ENCODE results near the gene PDE6G. TPM values are rescaled to one million over a fixed set of nuclear protein-coding genes. Genes with fewer than 3 reads are reported as not detected.

PDE6G gene
- total and polyA plus RNA-seq, 5 donors from 2014 or later, result 0.67 to 1.4 (median 0.99) TPM; not detected in 1

Other genes with a start within 250 kb of the PDE6G start
- gene ACTG1, start 143.7 kb downstream of the PDE6G start, total RNA-seq, result 1,684 TPM
- gene ACTG1, start 143.7 kb downstream of the PDE6G start, polyA plus RNA-seq, result 1,000 to 10,000 TPM; 1,881 to 2,724 (median 2,486) TPM
- gene FSCN2, start 128.2 kb downstream of the PDE6G start, total RNA-seq, result 0.74 TPM
- under 1 TPM in 1 of 4 donors, not detected in 3; 0.17 TPM for gene FSCN2, start 128.2 kb downstream of the PDE6G start, polyA plus RNA-seq
- 28.1 TPM for gene FAAP100, start 104.2 kb downstream of the PDE6G start, total RNA-seq
- 10 to 100 TPM in 2 of 4 donors, 1 to 10 TPM in 2; 8.2 to 13.0 (median 10.4) TPM for gene FAAP100, start 104.2 kb downstream of the PDE6G start, polyA plus RNA-seq
- gene NPLOC4, start 19.4 kb downstream of the PDE6G start, total RNA-seq, result 103 TPM
- gene NPLOC4, start 19.4 kb downstream of the PDE6G start, polyA plus RNA-seq, result 10 to 100 TPM; 48.6 to 53.1 (median 51.0) TPM
- not detected for gene TSPAN10, start 19.3 kb downstream of the PDE6G start, total RNA-seq
- gene TSPAN10, start 19.3 kb downstream of the PDE6G start, polyA plus RNA-seq, result under 1 TPM in 3 of 4 donors, not detected in 1; 0.21 to 0.70 (median 0.24) TPM
- gene OXLD1, start 10.1 kb upstream of the PDE6G start, total RNA-seq, result 37.7 TPM
- 100 to 1,000 TPM in 1 of 4 donors, 10 to 100 TPM in 3; 78.4 to 108 (median 84.2) TPM for gene OXLD1, start 10.1 kb upstream of the PDE6G start, polyA plus RNA-seq
- gene CCDC137, start 10.2 kb upstream of the PDE6G start, total RNA-seq, result 30.4 TPM
- 10 to 100 TPM; 10.2 to 14.3 (median 12.0) TPM for gene CCDC137, start 10.2 kb upstream of the PDE6G start, polyA plus RNA-seq
- gene ARL16, start 27.3 kb upstream of the PDE6G start, total RNA-seq, result 34.7 TPM
- gene ARL16, start 27.3 kb upstream of the PDE6G start, polyA plus RNA-seq, result 10 to 100 TPM; 24.7 to 27.7 (median 26.3) TPM
- 148 TPM for gene HGS, start 27.5 kb upstream of the PDE6G start, total RNA-seq
- gene HGS, start 27.5 kb upstream of the PDE6G start, polyA plus RNA-seq, result 10 to 100 TPM; 23.4 to 30.5 (median 27.7) TPM
- 18.5 TPM for gene MRPL12, start 46.8 kb upstream of the PDE6G start, total RNA-seq
- 10 to 100 TPM; 45.1 to 49.2 (median 47.2) TPM for gene MRPL12, start 46.8 kb upstream of the PDE6G start, polyA plus RNA-seq
- 2.5 TPM for gene SLC25A10, start 55.7 kb upstream of the PDE6G start, total RNA-seq
- 1 to 10 TPM; 3.4 to 4.3 (median 3.7) TPM for gene SLC25A10, start 55.7 kb upstream of the PDE6G start, polyA plus RNA-seq
- gene GCGR, start 147.6 kb upstream of the PDE6G start, total RNA-seq, result not detected
- gene GCGR, start 147.6 kb upstream of the PDE6G start, polyA plus RNA-seq, result not detected
- 59.9 TPM for gene MCRIP1, start 176.7 kb upstream of the PDE6G start, total RNA-seq
- 10 to 100 TPM; 58.1 to 93.2 (median 77.1) TPM for gene MCRIP1, start 176.7 kb upstream of the PDE6G start, polyA plus RNA-seq
- not detected for gene PPP1R27, start 178.5 kb upstream of the PDE6G start, total RNA-seq
- gene PPP1R27, start 178.5 kb upstream of the PDE6G start, polyA plus RNA-seq, result not detected
- 231 TPM for gene P4HB, start 204.0 kb upstream of the PDE6G start, total RNA-seq
- 100 to 1,000 TPM; 186 to 216 (median 207) TPM for gene P4HB, start 204.0 kb upstream of the PDE6G start, polyA plus RNA-seq
- gene ARHGDIA, start 214.8 kb upstream of the PDE6G start, total RNA-seq, result 578 TPM
- gene ARHGDIA, start 214.8 kb upstream of the PDE6G start, polyA plus RNA-seq, result 100 to 1,000 TPM in 2 of 4 donors, 10 to 100 TPM in 2; 91.4 to 141 (median 99.4) TPM
- gene ALYREF, start 235.0 kb upstream of the PDE6G start, total RNA-seq, result 90.9 TPM
- 10 to 100 TPM; 24.8 to 57.6 (median 39.6) TPM for gene ALYREF, start 235.0 kb upstream of the PDE6G start, polyA plus RNA-seq
- gene ANAPC11, start 235.2 kb upstream of the PDE6G start, total RNA-seq, result 44.4 TPM
- gene ANAPC11, start 235.2 kb upstream of the PDE6G start, polyA plus RNA-seq, result 100 to 1,000 TPM; 262 to 331 (median 290) TPM
- gene NPB, start 245.7 kb upstream of the PDE6G start, total RNA-seq, result not detected
- gene NPB, start 245.7 kb upstream of the PDE6G start, polyA plus RNA-seq, result under 1 TPM in 1 of 4 donors, not detected in 3; 0.10 TPM